ENCODE measurements around the gene LRRC72.
"Not testable (repeated sequence)": the region's sequence is repeated elsewhere in the genome, so short reads cannot be mapped to it uniquely, and the experiment has no call there.

The LRRC72 gene

GRCh38 chr7:16586081-16586874, 59.7 kb downstream of the LRRC72 start:
- H3K4me1 ChIP-seq (ENCODE audit: control insufficient read depth, low read depth, low read length): no peaks in the 10 kb centered on the region
- H3K36me3 ChIP-seq (ENCODE audit: control insufficient read depth, low read depth, low read length): no peaks in the 10 kb centered on the region
- H3K9me3 ChIP-seq (ENCODE audit: control insufficient read depth, low read depth, low read length): no peaks in the 10 kb centered on the region
- H3K27ac ChIP-seq (ENCODE audit: low read length): no peak overlapping the region
- no peak overlapping the region for H3K9ac ChIP-seq (ENCODE audit: low read length)
- no peaks in the 10 kb centered on the region for H3K27me3 ChIP-seq (ENCODE audit: control insufficient read depth, insufficient read depth, low read length)
- no peak overlapping the region for H3K4me3 ChIP-seq (ENCODE audit: low read length)

- no peaks in the 10 kb centered on the region for H3K27me3 ChIP-seq (ENCODE audit: control insufficient read depth, insufficient read depth, low read length)
- no peaks in the 10 kb centered on the region for H3K4me1 ChIP-seq (ENCODE audit: control insufficient read depth, low read depth, low read length)
- no peaks in the 10 kb centered on the region for H3K36me3 ChIP-seq (ENCODE audit: control insufficient read depth, low read depth, low read length)
- H3K4me3 ChIP-seq (ENCODE audit: low read length): no peak overlapping the region
- no peak overlapping the region for H3K27ac ChIP-seq (ENCODE audit: low read length)
- no peaks in the 10 kb centered on the region for H3K9me3 ChIP-seq (ENCODE audit: control insufficient read depth, low read depth, low read length)
- H3K9ac ChIP-seq (ENCODE audit: low read length): no peak overlapping the region
These were observed 60.5 kb downstream of the LRRC72 start for GRCh38 chr7:16587129-16587528.

- no peaks in the 10 kb centered on the region for H3K27me3 ChIP-seq (ENCODE audit: control insufficient read depth, insufficient read depth, low read length)
- no peaks in the 10 kb centered on the region for H3K4me1 ChIP-seq (ENCODE audit: control insufficient read depth, low read depth, low read length)
- H3K9ac ChIP-seq (ENCODE audit: low read length): no peak overlapping the region
- no peak overlapping the region for H3K4me3 ChIP-seq (ENCODE audit: low read length)
- no peak overlapping the region for H3K27ac ChIP-seq (ENCODE audit: low read length)
- H3K36me3 ChIP-seq (ENCODE audit: control insufficient read depth, low read depth, low read length): no peaks in the 10 kb centered on the region
- no peaks in the 10 kb centered on the region for H3K9me3 ChIP-seq (ENCODE audit: control insufficient read depth, low read depth, low read length)
These were observed 61.2 kb downstream of the LRRC72 start for GRCh38 chr7:16587790-16588189.

GRCh38 chr7:16589881-16590280, 63.3 kb downstream of the LRRC72 start:
- H3K9ac ChIP-seq (ENCODE audit: low read length): no peak overlapping the region
- H3K27ac ChIP-seq (ENCODE audit: low read length): no peak overlapping the region
- H3K4me1 ChIP-seq (ENCODE audit: control insufficient read depth, low read depth, low read length): no peaks in the 10 kb centered on the region
- H3K27me3 ChIP-seq (ENCODE audit: control insufficient read depth, insufficient read depth, low read length): no peaks in the 10 kb centered on the region
- H3K36me3 ChIP-seq (ENCODE audit: control insufficient read depth, low read depth, low read length): no peaks in the 10 kb centered on the region
- no peaks in the 10 kb centered on the region for H3K9me3 ChIP-seq (ENCODE audit: control insufficient read depth, low read depth, low read length)
- H3K4me3 ChIP-seq (ENCODE audit: low read length): no peak overlapping the region

DNA sequence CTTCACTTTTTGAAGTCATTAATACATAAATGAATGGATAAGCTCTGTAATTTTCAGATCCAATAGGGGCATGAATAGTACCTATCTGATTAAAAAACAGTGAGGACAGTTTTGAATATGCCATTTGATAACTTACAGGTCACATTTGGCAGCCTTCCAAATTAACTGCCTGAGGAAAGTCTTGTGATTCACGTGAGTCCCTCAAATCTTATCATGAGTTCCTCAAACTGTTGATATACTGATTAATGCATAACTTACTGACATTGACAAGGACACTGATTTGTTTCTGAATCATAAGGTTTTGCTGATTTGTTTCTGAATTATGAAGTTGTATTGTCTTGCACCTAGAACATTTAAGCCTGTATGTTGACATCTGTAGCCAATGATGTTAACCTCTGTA, 63.8 kb downstream of the LRRC72 start:
- Histone ChIP-seq H3K27ac (ENCODE audit: low read length) (no peak overlapping the region), H3K4me1 (ENCODE audit: control insufficient read depth, low read depth, low read length) (no peaks in the 10 kb centered on the region), H3K9me3 (ENCODE audit: control insufficient read depth, low read depth, low read length) (no peaks in the 10 kb centered on the region), H3K36me3 (ENCODE audit: control insufficient read depth, low read depth, low read length) (no peaks in the 10 kb centered on the region), H3K27me3 (ENCODE audit: control insufficient read depth, insufficient read depth, low read length) (no peaks in the 10 kb centered on the region), H3K4me3 (ENCODE audit: low read length) (no peak overlapping the region), H3K9ac (ENCODE audit: low read length) (no peak overlapping the region)

GRCh38 chr7:16592395-16592794, 65.8 kb downstream of the LRRC72 start:
- Histone ChIP-seq H3K9ac (ENCODE audit: low read length) (no peak overlapping the region), H3K4me1 (ENCODE audit: control insufficient read depth, low read depth, low read length) (no peaks in the 10 kb centered on the region), H3K4me3 (ENCODE audit: low read length) (no peak overlapping the region), H3K27ac (ENCODE audit: low read length) (no peak overlapping the region), H3K27me3 (ENCODE audit: control insufficient read depth, insufficient read depth, low read length) (no peaks in the 10 kb centered on the region), H3K36me3 (ENCODE audit: control insufficient read depth, low read depth, low read length) (no peaks in the 10 kb centered on the region), H3K9me3 (ENCODE audit: control insufficient read depth, low read depth, low read length) (no peaks in the 10 kb centered on the region)

DNA sequence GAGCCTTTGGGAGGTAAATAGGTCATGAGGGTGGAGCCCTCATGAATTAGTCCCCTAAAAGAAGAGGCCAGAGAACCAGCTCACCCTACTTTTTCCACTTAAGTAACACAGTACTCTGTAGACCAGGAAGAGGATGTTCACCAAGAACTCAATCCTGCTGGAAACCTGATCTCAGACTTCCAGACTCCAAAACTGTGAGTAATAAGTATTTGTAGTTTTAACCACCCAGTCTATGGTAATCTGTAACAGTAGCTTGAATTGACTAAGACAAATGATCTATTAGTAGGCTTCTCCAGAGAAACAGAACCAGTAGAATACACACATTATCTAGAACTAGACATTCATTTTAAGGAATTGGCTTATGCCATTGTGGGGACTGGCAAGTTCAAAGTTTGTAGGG, 67.4 kb downstream of the LRRC72 start:
- Histone ChIP-seq H3K9me3 (ENCODE audit: control insufficient read depth, low read depth, low read length) (no peaks in the 10 kb centered on the region), H3K9ac (ENCODE audit: low read length) (no peak overlapping the region), H3K36me3 (ENCODE audit: control insufficient read depth, low read depth, low read length) (no peaks in the 10 kb centered on the region), H3K4me3 (ENCODE audit: low read length) (no peak overlapping the region), H3K27me3 (ENCODE audit: control insufficient read depth, insufficient read depth, low read length) (no peaks in the 10 kb centered on the region), H3K4me1 (ENCODE audit: control insufficient read depth, low read depth, low read length) (peaks cover 11% of the 10 kb centered on the region), H3K27ac (ENCODE audit: low read length) (no peak overlapping the region)

- Histone ChIP-seq H3K4me1 (ENCODE audit: control insufficient read depth, low read depth, low read length) (peaks cover 11% of the 10 kb centered on the region), H3K27me3 (ENCODE audit: control insufficient read depth, insufficient read depth, low read length) (no peaks in the 10 kb centered on the region), H3K9ac (ENCODE audit: low read length) (no peak overlapping the region), H3K27ac (ENCODE audit: low read length) (no peak overlapping the region), H3K36me3 (ENCODE audit: control insufficient read depth, low read depth, low read length) (no peaks in the 10 kb centered on the region), H3K4me3 (ENCODE audit: low read length) (no peak overlapping the region), H3K9me3 (ENCODE audit: control insufficient read depth, low read depth, low read length) (no peaks in the 10 kb centered on the region)
These were observed 68.1 kb downstream of the LRRC72 start for GRCh38 chr7:16594676-16595075.

- not testable (repeated sequence) for H3K27ac ChIP-seq (ENCODE audit: low read length)
These were observed 69.0 kb downstream of the LRRC72 start for GRCh38 chr7:16595596-16595995.

GRCh38 chr7:16598015-16598414, 71.4 kb downstream of the LRRC72 start:
- no peak overlapping the region for H3K4me3 ChIP-seq (ENCODE audit: low read length)
- no peaks in the 10 kb centered on the region for H3K9me3 ChIP-seq (ENCODE audit: control insufficient read depth, low read depth, low read length)
- no peak overlapping the region for H3K9ac ChIP-seq (ENCODE audit: low read length)
- no peak overlapping the region for H3K27ac ChIP-seq (ENCODE audit: low read length)
- no peaks in the 10 kb centered on the region for H3K27me3 ChIP-seq (ENCODE audit: control insufficient read depth, insufficient read depth, low read length)
- H3K36me3 ChIP-seq (ENCODE audit: control insufficient read depth, low read depth, low read length): no peaks in the 10 kb centered on the region
- H3K4me1 ChIP-seq (ENCODE audit: control insufficient read depth, low read depth, low read length): peaks cover 11% of the 10 kb centered on the region

More at GRCh38 chr7:16595596-16595995, 69.0 kb downstream of the LRRC72 start:
- not testable (repeated sequence) for H3K4me3 ChIP-seq (ENCODE audit: low read length); H3K9me3 ChIP-seq (ENCODE audit: control insufficient read depth, low read depth, low read length); H3K27me3 ChIP-seq (ENCODE audit: control insufficient read depth, insufficient read depth, low read length); H3K36me3 ChIP-seq (ENCODE audit: control insufficient read depth, low read depth, low read length); H3K9ac ChIP-seq (ENCODE audit: low read length)
- H3K4me1 ChIP-seq (ENCODE audit: control insufficient read depth, low read depth, low read length): peaks cover 11% of the 10 kb centered on the region

DNA sequence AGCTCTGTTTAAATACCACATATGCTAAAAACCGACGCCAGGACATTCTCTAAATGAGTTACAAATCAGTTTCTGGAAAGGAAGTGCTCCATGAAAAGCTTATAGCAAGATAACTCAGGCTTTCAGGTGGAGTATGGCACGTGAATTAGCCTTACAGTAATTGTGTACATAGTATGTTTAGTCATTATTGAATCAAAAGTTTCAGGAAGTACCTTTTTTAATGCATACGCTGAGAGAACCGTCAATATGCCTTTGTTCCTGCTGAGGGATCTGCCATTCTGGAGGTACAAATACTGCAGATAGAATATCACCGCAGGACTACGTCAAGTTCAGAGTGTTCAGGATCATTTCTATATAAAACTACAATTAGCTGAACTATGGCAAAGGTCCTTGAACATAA, 73.2 kb downstream of the LRRC72 start:
- Histone ChIP-seq H3K27me3 (ENCODE audit: control insufficient read depth, insufficient read depth, low read length) (no peaks in the 10 kb centered on the region), H3K9ac (ENCODE audit: low read length) (no peak overlapping the region), H3K4me3 (ENCODE audit: low read length) (no peak overlapping the region), H3K9me3 (ENCODE audit: control insufficient read depth, low read depth, low read length) (no peaks in the 10 kb centered on the region), H3K27ac (ENCODE audit: low read length) (no peak overlapping the region), H3K4me1 (ENCODE audit: control insufficient read depth, low read depth, low read length) (peaks cover 11% of the 10 kb centered on the region), H3K36me3 (ENCODE audit: control insufficient read depth, low read depth, low read length) (no peaks in the 10 kb centered on the region)

DNA sequence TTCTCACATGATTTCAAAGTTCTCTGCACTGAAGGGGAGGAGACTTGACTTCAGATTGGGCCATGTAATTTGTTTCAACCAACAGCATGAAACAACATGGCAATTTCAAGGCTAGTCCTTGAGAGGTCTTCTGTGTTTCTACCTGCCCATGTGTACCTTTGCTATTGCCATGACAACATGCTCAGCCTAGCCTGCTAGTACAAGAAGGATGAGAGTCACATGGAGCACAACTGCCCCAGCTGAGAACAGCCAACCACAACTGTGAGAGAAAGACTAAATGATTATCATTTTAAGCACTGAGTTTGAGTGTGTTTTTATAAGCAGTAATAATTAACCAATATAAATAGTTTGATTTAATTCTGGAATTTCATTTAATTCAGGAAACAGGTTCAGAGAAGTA, 77.0 kb downstream of the LRRC72 start:
- Histone ChIP-seq H3K36me3 (ENCODE audit: control insufficient read depth, low read depth, low read length) (no peaks in the 10 kb centered on the region), H3K9ac (ENCODE audit: low read length) (no peak overlapping the region), H3K4me3 (ENCODE audit: low read length) (no peak overlapping the region), H3K27ac (ENCODE audit: low read length) (no peak overlapping the region), H3K27me3 (ENCODE audit: control insufficient read depth, insufficient read depth, low read length) (no peaks in the 10 kb centered on the region), H3K4me1 (ENCODE audit: control insufficient read depth, low read depth, low read length) (no peaks in the 10 kb centered on the region), H3K9me3 (ENCODE audit: control insufficient read depth, low read depth, low read length) (no peaks in the 10 kb centered on the region)

Measured in iPS-18a (cell line).